T47D (cell line): Measurements from ENCODE around the gene ZBTB7C.

ENCODE experiments used
- DNase-seq, 2 experiments: peaks; one replicate each; pipeline versions ENCODE4 v3.0.0 to v3.0.0-alpha.2; 2011 to 2012; ENCODE audit warnings: low read depth in 1 of 2, low spot score in 1 of 2
- JUND ChIP-seq: IDR thresholded peaks from 2 replicates; pipeline ENCODE4 v1.6.1; 2012; ENCODE audit warnings: low read depth
- in situ Hi-C: cut with HindIII; loops from 2 replicates; pipeline ENCODE4 v1.10.0; 2016; ENCODE audit warnings: low sequenced_read_pairs, low pct_unique_long_range_greater_than_20kb

Gene ZBTB7C

DNA sequence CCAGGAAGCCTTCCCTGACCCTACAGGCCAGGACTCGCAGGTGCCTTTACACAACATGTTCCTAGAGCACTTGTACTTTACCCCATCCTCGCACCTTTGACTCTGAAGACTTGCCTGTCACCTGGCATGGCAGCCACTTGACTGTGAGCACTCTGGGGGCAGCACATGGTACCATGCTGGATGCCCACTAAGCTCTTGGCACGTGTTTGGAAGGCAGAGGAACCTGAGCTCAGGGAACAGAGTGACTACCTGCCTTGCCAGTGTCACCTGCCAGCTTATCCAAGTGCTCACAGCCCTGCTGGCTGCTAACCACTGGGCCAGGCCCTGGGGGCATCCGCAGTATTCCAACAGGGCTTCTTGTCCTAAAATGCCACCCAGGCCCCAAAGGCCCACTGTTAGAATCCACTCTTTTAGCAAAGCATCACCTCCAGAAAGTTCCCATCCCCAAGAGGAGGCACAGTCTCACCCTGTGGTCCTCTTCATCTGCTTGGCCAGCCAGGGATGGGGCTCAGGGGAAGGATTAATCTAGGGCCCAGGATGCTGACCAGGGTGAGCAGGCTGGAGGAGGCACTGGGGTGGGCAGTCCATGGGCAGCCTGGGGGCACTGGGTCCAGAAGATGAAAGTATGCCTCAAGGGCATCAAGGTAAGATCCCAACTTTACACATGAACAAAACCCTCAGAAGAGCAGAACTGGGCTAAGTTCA is 57.0 kb downstream of the ZBTB7C start:
- no peak for DNase-seq
- in situ Hi-C loops, result no loop called here
- TF ChIP-seq JUND, result no peak

DNA sequence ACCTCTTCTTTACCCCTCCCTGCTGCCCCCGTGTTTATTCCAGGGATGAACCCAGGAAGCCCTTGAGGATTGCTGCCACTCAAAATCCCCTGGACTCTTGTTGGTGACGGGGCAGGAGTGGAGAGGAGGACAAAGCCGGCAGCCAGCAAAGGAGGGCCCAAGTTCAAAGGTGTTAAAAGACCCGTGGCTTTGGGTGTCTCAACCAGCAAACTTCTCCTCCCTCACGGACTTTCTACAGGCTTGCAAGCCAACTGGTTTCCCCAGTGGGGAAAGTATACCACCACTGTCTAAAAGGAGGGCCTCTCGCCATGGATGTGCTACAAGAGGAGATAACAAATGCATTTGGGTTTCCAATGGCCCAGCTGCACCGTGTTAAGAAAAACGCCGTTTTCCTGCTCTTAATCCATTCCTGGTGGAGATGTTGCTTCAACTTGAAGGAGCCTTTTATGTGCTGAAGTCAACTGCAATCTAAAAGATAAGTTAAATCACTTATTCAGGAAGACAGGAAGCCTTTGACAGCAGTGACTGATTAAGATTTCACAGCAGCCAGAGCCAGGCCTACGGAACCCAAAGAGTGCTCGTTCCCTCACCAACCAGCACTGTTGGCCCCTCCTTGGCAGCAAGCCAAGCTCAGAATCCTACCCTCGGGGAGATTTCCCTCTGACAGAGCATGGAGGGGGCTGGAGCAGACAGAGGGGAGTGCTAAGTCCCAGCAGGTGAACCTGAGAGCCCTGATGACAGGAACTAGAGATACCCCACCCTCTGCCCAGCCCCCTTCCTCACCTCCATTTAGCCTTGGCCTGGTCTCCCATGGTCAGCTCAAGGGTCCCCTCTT is 57.8 kb downstream of the ZBTB7C start:
- no peak for DNase-seq
- TF ChIP-seq JUND, result no peak
- in situ Hi-C loops, result no loop called here

- in situ Hi-C loops, result no loop called here
- no peak for DNase-seq
- TF ChIP-seq JUND, result no peak
Observed at GRCh38 chr18:48348739-48349138, 60.4 kb downstream of the ZBTB7C start.

GRCh38 chr18:48347756-48348326 is 61.3 kb downstream of the ZBTB7C start:
- in situ Hi-C loops, result no loop called here
- no peak for DNase-seq
- no peak for TF ChIP-seq JUND

GRCh38 chr18:48345596-48345995 is 63.6 kb downstream of the ZBTB7C start:
- in situ Hi-C loops, result no loop called here
- no peak for TF ChIP-seq JUND
- peak in 1 of 2 experiments; percentile 56 for DNase-seq

GRCh38 chr18:48342581-48342980 is 66.6 kb downstream of the ZBTB7C start:
- in situ Hi-C loops, result no loop called here
- TF ChIP-seq JUND, result no peak
- no peak for DNase-seq

GRCh38 chr18:48342125-48342524 is 67.1 kb downstream of the ZBTB7C start:
- in situ Hi-C loops, result no loop called here
- DNase-seq, result no peak
- no peak for TF ChIP-seq JUND

DNA sequence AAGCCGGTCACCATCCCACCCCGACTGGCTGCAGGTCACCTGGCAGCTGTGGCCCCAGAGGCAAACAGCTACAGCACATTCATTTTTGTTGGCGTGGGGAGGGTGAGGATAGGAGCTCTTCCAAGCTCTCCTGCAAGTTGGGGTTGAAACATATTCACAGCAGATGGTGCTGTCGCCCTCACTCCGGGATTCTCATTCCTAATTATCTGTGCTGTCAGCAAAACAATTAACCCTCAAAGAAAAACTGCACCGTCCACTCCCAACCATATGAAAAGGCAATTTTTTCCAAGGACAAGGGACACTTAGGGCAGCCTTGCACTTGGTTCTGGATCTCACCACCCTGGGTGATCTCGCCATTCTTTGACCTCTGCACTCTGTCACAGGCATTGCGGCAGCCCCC is 68.6 kb downstream of the ZBTB7C start:
- no peak for TF ChIP-seq JUND
- in situ Hi-C loops, result no loop called here
- peak; percentile 28 to 60 for DNase-seq

DNA sequence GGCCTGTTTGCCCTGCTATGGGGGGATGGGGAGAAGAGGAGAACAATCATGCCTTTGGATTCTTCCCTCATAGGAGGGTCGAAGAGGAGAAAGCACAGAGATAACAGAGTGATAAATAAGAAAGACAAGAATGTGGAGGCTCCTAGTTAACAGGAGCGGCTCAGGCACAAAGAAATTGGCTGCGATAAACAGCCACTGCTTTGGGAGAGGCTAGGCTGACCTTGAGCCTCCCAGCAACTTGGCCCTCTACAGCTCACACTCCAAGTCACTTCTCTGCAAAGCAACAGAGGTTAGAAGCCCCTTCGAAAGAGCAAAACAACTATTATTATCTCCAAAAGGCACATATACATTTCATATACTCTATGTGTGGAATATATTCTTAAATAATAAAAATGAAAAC is 69.5 kb downstream of the ZBTB7C start:
- in situ Hi-C loops, result no loop called here
- no peak for TF ChIP-seq JUND
- DNase-seq, result no peak

DNA sequence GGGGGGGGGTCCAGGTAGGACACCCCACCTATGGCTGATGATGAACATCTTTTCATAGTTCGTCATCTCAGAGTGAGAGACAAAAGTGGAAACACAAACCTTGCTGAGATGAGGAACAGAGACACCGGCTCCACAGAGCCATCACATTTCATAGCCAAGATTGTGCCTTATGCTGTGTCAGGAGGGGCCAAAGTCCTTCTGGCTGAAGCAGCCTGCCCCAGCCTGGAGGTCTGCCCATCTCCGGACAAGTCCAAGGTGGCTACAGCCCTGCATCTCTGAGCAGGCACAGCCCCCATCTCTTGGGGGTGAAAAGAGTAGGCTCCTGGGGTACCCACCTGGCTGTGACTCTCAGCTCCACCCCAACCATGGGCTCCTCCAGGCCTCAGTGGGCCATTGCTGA is 70.3 kb downstream of the ZBTB7C start:
- in situ Hi-C loops, result no loop called here
- DNase-seq, result no peak
- TF ChIP-seq JUND, result no peak

DNA sequence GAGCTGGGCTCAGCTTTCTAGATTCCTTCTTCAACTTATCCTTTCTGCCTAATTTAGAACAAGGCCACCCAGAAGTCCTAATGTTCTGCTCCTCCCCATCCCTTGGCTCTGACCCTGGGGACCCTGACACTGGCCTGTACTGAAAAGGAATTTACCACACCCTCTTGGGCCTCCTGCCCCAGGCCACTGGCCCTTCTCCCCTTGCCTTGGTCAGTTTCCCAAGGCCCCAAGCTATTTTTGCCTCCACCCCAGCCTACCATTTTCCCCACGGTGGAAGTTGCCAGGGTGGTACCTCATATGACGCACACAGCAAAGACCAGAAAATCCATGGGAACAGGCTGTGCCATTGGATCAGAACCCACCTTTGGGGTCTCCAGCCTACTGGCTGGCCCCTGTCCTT is 72.1 kb downstream of the ZBTB7C start:
- TF ChIP-seq JUND, result no peak
- in situ Hi-C loops, result no loop called here
- no peak for DNase-seq

DNA sequence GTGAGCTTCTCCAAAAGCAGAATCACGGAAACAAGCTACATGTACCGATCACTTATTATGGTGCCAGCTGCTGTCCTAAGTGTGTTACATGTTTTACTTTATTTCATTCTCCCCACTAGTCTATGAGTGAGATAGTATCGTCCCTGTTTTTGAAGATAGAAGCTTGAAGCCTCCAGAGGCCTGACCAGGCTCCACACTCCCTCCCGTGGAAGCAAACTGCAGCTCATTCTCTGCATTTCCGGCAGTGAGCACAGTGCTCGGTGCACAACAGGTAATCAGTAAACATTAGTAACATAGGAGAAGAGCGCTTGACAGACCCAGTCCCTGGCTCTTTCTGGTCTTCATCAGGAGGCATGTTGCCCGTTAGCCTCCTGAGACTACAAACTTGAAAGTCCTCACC is 72.9 kb downstream of the ZBTB7C start:
- TF ChIP-seq JUND, result no peak
- peak; percentile 25 to 65 for DNase-seq
- in situ Hi-C loops, result no loop called here

DNA sequence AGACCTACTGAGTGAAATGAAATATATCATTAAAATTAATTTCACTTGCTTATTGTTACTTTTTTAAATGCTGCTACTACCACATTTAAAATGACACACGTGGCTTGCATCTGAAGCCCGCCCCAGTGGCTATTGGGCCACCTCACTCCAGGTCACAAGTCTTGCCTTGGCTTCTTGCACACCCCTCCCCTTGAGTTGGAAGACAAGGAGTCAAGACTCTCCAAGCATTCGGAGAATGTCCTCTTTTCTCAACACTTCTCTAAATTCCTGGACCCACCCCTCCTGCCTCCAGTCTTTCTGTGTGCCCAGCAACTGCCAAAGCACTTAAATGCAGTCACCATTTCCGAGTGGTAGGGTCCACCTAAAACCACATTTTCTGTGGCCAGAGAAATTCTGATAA is 73.4 kb downstream of the ZBTB7C start:
- DNase-seq, result no peak
- in situ Hi-C loops, result no loop called here

More for the DNA sequence above, 73.4 kb downstream of the ZBTB7C start:
- TF ChIP-seq JUND, result no peak
